B cell (primary cell): ENCODE measurements around the gene GULP1. TPM values are rescaled to one million over a fixed set of nuclear protein-coding genes. Genes with fewer than 3 reads are reported as not detected.

Experiments
- ATAC-seq: fragments of 200-7000 bp; cut with Tn5 transposase; one replicate; pipeline ENCODE4 v1.10.0; 2021; ENCODE audit warnings: low read depth, mild to moderate bottlenecking, moderate number of reproducible peaks, moderate library complexity
- CTCF ChIA-PET: fragments of 350-600 bp; sonication (Branson Sonifier 250); formaldehyde crosslinking; loops from one replicate; lab custom pipeline; 2021; ENCODE audit warnings: antibody characterized with exemption, inconsistent platforms; lab: Charles Lee
- POLR2A ChIA-PET: fragments of 350-600 bp; sonication (Branson Sonifier 250); formaldehyde crosslinking; loops from one replicate; lab custom pipeline; 2021; ENCODE audit warnings: antibody characterized with exemption; lab: Charles Lee
- DNase-seq: peaks from one replicate; pipeline ENCODE4 v3.0.0; 2013
- H2AFZ ChIP-seq: 2 replicates; pipeline ENCODE4 v1.6.1; 2012; ENCODE audit warnings: mild to moderate bottlenecking, low read depth, low read length; ENCODE audit not compliant: insufficient read depth, poor library complexity, severe bottlenecking
- H3K27ac ChIP-seq, 2 donors: 1 replicate in 1 of 2; 2 replicates in 1 of 2; pipeline ENCODE4 v1.5.1; 2012 to 2013; ENCODE audit warnings: low read length in 2 of 2, mild to moderate bottlenecking in 2 of 2, moderate library complexity in 1 of 2
- H3K27me3 ChIP-seq, 4 experiments: fragments of 200-600 bp in 1 of 4; sonication (generic) in 1 of 4; replicated peaks in 1 of 4; 1 replicate in 2 of 4; 2 replicates in 2 of 4; pipeline versions ENCODE4 v1.6.1 to v1.7.0; 2013 to 2016; ENCODE audit warnings: low read length in 3 of 4, mild to moderate bottlenecking in 2 of 4, mixed read lengths in 1 of 4, moderate library complexity in 1 of 4; ENCODE audit not compliant: insufficient read depth in 4 of 4, control insufficient read depth in 3 of 4; ENCODE audit errors: control extremely low read depth in 1 of 4
- H3K36me3 ChIP-seq, 2 experiments: replicated peaks in 1 of 2; 1 replicate in 1 of 2; 2 replicates in 1 of 2; pipeline versions ENCODE4 v1.6.1 to v1.7.1; 2013; ENCODE audit warnings: low read length in 1 of 2; ENCODE audit not compliant: insufficient read depth in 2 of 2, control insufficient read depth in 1 of 2; ENCODE audit errors: control extremely low read depth in 1 of 2, extremely low read depth in 1 of 2
- H3K4me1 ChIP-seq, 2 donors: fragments of 200-600 bp in 1 of 2; sonication (generic) in 1 of 2; 1 replicate in 1 of 2; 2 replicates in 1 of 2; pipeline versions ENCODE4 v1.5.1 to v1.6.1; 2013 to 2017; ENCODE audit warnings: low read length in 2 of 2; ENCODE audit not compliant: control insufficient read depth in 2 of 2, insufficient read depth in 2 of 2
- H3K4me2 ChIP-seq: replicated peaks from 2 replicates; pipeline ENCODE3; 2012; ENCODE audit warnings: mild to moderate bottlenecking, low read depth, low read length; ENCODE audit not compliant: poor library complexity, severe bottlenecking
- H3K4me3 ChIP-seq, 5 experiments: fragments of 200-600 bp in 1 of 5; sonication (generic) in 1 of 5; 1 replicate in 3 of 5; 2 replicates in 2 of 5; pipeline versions ENCODE4 v1.5.1 to v1.7.0; 2011 to 2016; ENCODE audit warnings: low read length in 4 of 5, mild to moderate bottlenecking in 4 of 5, low read depth in 2 of 5, control low read depth in 1 of 5, moderate library complexity in 1 of 5; ENCODE audit not compliant: insufficient read depth in 1 of 5; ENCODE audit errors: control extremely low read depth in 1 of 5, extremely low read depth in 1 of 5
- H3K79me2 ChIP-seq: fragments of 200-600 bp; sonication (generic); one replicate; pipeline ENCODE4 v1.6.0; 2016; ENCODE audit warnings: low read length; ENCODE audit not compliant: control insufficient read depth, insufficient read depth
- H3K9ac ChIP-seq: fragments of 200-600 bp; sonication (generic); 2 replicates; pipeline ENCODE4 v1.6.1; 2017; ENCODE audit warnings: mild to moderate bottlenecking, low read length, moderate library complexity
- H3K9me3 ChIP-seq, 3 donors: one replicate each; pipeline versions ENCODE4 v1.6.1 to v1.7.1; 2013; ENCODE audit warnings: low read length in 2 of 3; ENCODE audit not compliant: control insufficient read depth in 2 of 3, insufficient read depth in 1 of 3; ENCODE audit errors: control extremely low read depth in 1 of 3
- H4K20me1 ChIP-seq: 2 replicates; pipeline ENCODE4 v1.6.0; 2012; ENCODE audit warnings: mild to moderate bottlenecking, low read length; ENCODE audit not compliant: insufficient read depth, control insufficient read depth, poor library complexity, severe bottlenecking
- H3K27ac Mint-ChIP-seq: one replicate; pipeline ENCODE4 v1.8.0; 2021; ENCODE audit warnings: mixed read lengths
- H3K27me3 Mint-ChIP-seq: one replicate; pipeline ENCODE4 v1.8.0; 2021; ENCODE audit warnings: mixed read lengths
- H3K4me1 Mint-ChIP-seq: one replicate; pipeline ENCODE4 v1.8.0; 2021; ENCODE audit warnings: mixed read lengths
- H3K4me3 Mint-ChIP-seq: one replicate; pipeline ENCODE4 v1.8.0; 2021; ENCODE audit warnings: mixed read lengths
- H3K9me3 Mint-ChIP-seq: one replicate; pipeline ENCODE4 v1.8.0; 2022; ENCODE audit warnings: mixed read lengths; ENCODE audit not compliant: insufficient read depth
- CTCF ChIP-seq: fragments of 200-600 bp; IDR thresholded peaks from one replicate; pipeline ENCODE4 v1.8.0; 2022; ENCODE audit warnings: antibody characterized with exemption, mild to moderate bottlenecking
- EZH2 ChIP-seq: IDR thresholded peaks from 2 replicates; pipeline ENCODE4 v1.6.1; 2012; ENCODE audit warnings: borderline replicate concordance, low read depth, mild to moderate bottlenecking, moderate library complexity, low read length; ENCODE audit not compliant: insufficient read depth, poor library complexity, severe bottlenecking
- WGBS: methylation state at CpG from one replicate; pipeline ENCODE4 v1.1.5; 2013; ENCODE audit warnings: missing lambda C conversion rate; ENCODE audit not compliant: insufficient coverage; 5-methylcytosine and 5-hydroxymethylcytosine counted together
- intact Hi-C: fragments of 100-400 bp; cut with micrococcal nuclease; formaldehyde crosslinking; loops from one replicate; pipeline ENCODE4 v1.10.0; 2022
- polyA plus RNA-seq: library from polyadenylated mRNA; depleted of rRNA; stranded (reverse); fragments of >200 nt; gene quantifications from 2 replicates; pipeline ENCODE4 v1.2.3, GENCODE V29; 2012
- total RNA-seq, 2 donors: library from RNA; stranded (reverse); fragments of 120-200 nt in 1 of 2; gene quantifications; 1 replicate in 1 of 2; 2 replicates in 1 of 2; pipeline versions ENCODE4 v1.2.3 to v1.2.4, GENCODE V29; 2013 to 2022

The GULP1 gene
- total and polyA plus RNA-seq, 2 donors (not counting 1 experiment from before 2014, with no cell fraction given), result not detected

GRCh38 chr2:188434018-188434417 lies 142.3 kb downstream of the GULP1 start:
- intact Hi-C loops, result no loop called here
- DNase-seq (no peak), ATAC-seq (no peak)
- Histone ChIP-seq H3K9ac (no peak overlapping the region), H3K79me2 (no peaks in the 10 kb centered on the region), H2AFZ (no peak overlapping the region), H3K27ac (no peak overlapping the region), H3K4me2 (no peak overlapping the region), H3K9me3 (no peaks in the 10 kb centered on the region), H3K4me1 (no peaks in the 10 kb centered on the region), H3K27me3 (no peaks in the 10 kb centered on the region), H4K20me1 (no peaks in the 10 kb centered on the region), H3K36me3 (no peaks in the 10 kb centered on the region), H3K4me3 (no peak overlapping the region)
- Mint-ChIP-seq H3K9me3 (no peaks in the 10 kb centered on the region), H3K4me3 (no peak overlapping the region), H3K4me1 (no peaks in the 10 kb centered on the region), H3K27ac (no peak overlapping the region), H3K27me3 (no peaks in the 10 kb centered on the region)
- no peak for TF ChIP-seq CTCF
- no peak for TF ChIP-seq EZH2
- ChIA-PET POLR2A (no interaction called here), CTCF (no interaction called here)
- no CpG with 5 or more reads among the region's 1 CpG for WGBS

DNA sequence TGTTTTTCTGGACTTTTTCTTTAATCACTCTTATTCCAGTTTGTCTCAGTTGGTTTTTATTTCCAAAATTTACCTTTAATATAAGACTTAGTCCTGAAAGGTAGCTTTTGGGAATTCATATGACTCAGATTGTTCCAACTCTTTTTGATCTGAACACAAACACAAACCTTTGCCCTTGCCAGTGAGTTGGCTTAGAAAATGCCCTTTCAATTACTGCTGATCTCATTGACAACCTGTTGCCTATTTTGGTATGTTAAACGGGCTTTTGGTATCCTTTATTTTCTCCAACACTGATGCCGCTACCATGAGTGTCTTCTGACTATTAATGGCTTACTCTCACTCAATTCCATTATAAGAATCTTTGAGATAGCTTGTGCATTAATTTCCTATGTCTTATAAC lies 143.4 kb downstream of the GULP1 start:
- CTCF ChIA-PET, result no interaction called here

More for the DNA sequence above, 143.4 kb downstream of the GULP1 start:
- Histone ChIP-seq H3K27me3 (no peaks in the 10 kb centered on the region), H2AFZ (no peak overlapping the region), H3K9ac (no peak overlapping the region), H3K4me1 (no peaks in the 10 kb centered on the region), H3K4me3 (no peak overlapping the region), H3K36me3 (no peaks in the 10 kb centered on the region), H3K27ac (no peak overlapping the region), H4K20me1 (no peaks in the 10 kb centered on the region), H3K9me3 (no peaks in the 10 kb centered on the region), H3K79me2 (no peaks in the 10 kb centered on the region), H3K4me2 (no peak overlapping the region)
- no peaks in the 10 kb centered on the region for H3K9me3 Mint-ChIP-seq
- no peaks in the 10 kb centered on the region for H3K4me1 Mint-ChIP-seq
- no peak overlapping the region for H3K27ac Mint-ChIP-seq
- no peak for TF ChIP-seq EZH2
- no peak for TF ChIP-seq CTCF
- POLR2A ChIA-PET, result no interaction called here
- intact Hi-C loops, result no loop called here
- H3K27me3 Mint-ChIP-seq, result no peaks in the 10 kb centered on the region
- ATAC-seq (no peak), DNase-seq (no peak)
- no peak overlapping the region for H3K4me3 Mint-ChIP-seq
- no CpG with 5 or more reads among the region's 2 CpGs for WGBS
